CD4-positive, CD25-positive, alpha-beta regulatory T cell (primary cell): ENCODE data around the gene GOLGA1. TPM values are rescaled to one million over a fixed set of nuclear protein-coding genes. Genes with fewer than 3 reads are reported as not detected.

Experiments
- ATAC-seq, 2 donors: fragments of 150-1000 bp; cut with Tn5 transposase; one replicate each; pipeline ENCODE4 v1.10.0; 2021; ENCODE audit warnings: low read depth in 2 of 2, moderate number of reproducible peaks in 2 of 2, moderate library complexity in 1 of 2
- DNase-seq, 3 donors: peaks; one replicate each; pipeline versions ENCODE4 v3.0.0 to v3.0.0-alpha.2; 2012 to 2022; ENCODE audit warnings: mixed read lengths in 1 of 3
- H3K27ac ChIP-seq: one replicate; pipeline ENCODE4 v1.7.0; 2013; ENCODE audit warnings: mild to moderate bottlenecking, low read length; ENCODE audit not compliant: insufficient read depth, poor library complexity, severe bottlenecking
- H3K27me3 ChIP-seq: one replicate; pipeline ENCODE4 v1.7.0; 2013; ENCODE audit warnings: low read length; ENCODE audit not compliant: control insufficient read depth, insufficient read depth
- H3K36me3 ChIP-seq: one replicate; pipeline ENCODE4 v1.7.0; 2013; ENCODE audit warnings: mild to moderate bottlenecking, low read length, moderate library complexity; ENCODE audit not compliant: control insufficient read depth, insufficient read depth
- H3K4me1 ChIP-seq: 2 replicates; pipeline ENCODE4 v1.7.0; 2013; ENCODE audit warnings: mild to moderate bottlenecking, low read length; ENCODE audit not compliant: insufficient read depth, control insufficient read depth, poor library complexity, severe bottlenecking
- H3K4me3 ChIP-seq: one replicate; pipeline ENCODE4 v1.7.0; 2013; ENCODE audit warnings: low read depth, mild to moderate bottlenecking, low read length, moderate library complexity
- H3K9me3 ChIP-seq, 2 experiments: 1 replicate in 1 of 2; 2 replicates in 1 of 2; pipeline ENCODE4 v1.7.0; 2013; ENCODE audit warnings: low read length in 2 of 2, mild to moderate bottlenecking in 1 of 2, moderate library complexity in 1 of 2; ENCODE audit not compliant: control insufficient read depth in 2 of 2
- H3K27ac Mint-ChIP-seq, 3 donors: one replicate each; pipeline ENCODE4 v1.8.0; 2020 to 2022; ENCODE audit warnings: mild to moderate bottlenecking in 3 of 3, mixed read lengths in 3 of 3, moderate library complexity in 2 of 3
- H3K27me3 Mint-ChIP-seq: one replicate; pipeline ENCODE4 v1.8.0; 2022; ENCODE audit warnings: mild to moderate bottlenecking, mixed read lengths
- H3K36me3 Mint-ChIP-seq: one replicate; pipeline ENCODE4 v1.8.0; 2020; ENCODE audit warnings: mixed read lengths
- H3K4me1 Mint-ChIP-seq, 4 donors: one replicate each; pipeline ENCODE4 v1.8.0; 2020 to 2022; ENCODE audit warnings: mixed read lengths in 4 of 4, mild to moderate bottlenecking in 1 of 4
- H3K4me3 Mint-ChIP-seq, 4 donors: one replicate each; pipeline ENCODE4 v1.8.0; 2020 to 2022; ENCODE audit warnings: mild to moderate bottlenecking in 4 of 4, mixed read lengths in 4 of 4, moderate library complexity in 3 of 4
- H3K9me3 Mint-ChIP-seq, 7 donors: one replicate each; pipeline ENCODE4 v1.8.0; 2020 to 2022; ENCODE audit warnings: mixed read lengths in 7 of 7, mild to moderate bottlenecking in 3 of 7, moderate library complexity in 2 of 7
- polyA plus RNA-seq, 4 donors: library from polyadenylated mRNA; unstranded; fragments of 300-500 nt; fragmentation: Illumina TruSeq; gene quantifications; one replicate each; pipeline ENCODE4 v1.2.3, GENCODE V29; 2021
- total RNA-seq: library from RNA; stranded (reverse); gene quantifications from one replicate; pipeline ENCODE4 v1.2.3, GENCODE V29; 2022

The GOLGA1 gene, protein sequence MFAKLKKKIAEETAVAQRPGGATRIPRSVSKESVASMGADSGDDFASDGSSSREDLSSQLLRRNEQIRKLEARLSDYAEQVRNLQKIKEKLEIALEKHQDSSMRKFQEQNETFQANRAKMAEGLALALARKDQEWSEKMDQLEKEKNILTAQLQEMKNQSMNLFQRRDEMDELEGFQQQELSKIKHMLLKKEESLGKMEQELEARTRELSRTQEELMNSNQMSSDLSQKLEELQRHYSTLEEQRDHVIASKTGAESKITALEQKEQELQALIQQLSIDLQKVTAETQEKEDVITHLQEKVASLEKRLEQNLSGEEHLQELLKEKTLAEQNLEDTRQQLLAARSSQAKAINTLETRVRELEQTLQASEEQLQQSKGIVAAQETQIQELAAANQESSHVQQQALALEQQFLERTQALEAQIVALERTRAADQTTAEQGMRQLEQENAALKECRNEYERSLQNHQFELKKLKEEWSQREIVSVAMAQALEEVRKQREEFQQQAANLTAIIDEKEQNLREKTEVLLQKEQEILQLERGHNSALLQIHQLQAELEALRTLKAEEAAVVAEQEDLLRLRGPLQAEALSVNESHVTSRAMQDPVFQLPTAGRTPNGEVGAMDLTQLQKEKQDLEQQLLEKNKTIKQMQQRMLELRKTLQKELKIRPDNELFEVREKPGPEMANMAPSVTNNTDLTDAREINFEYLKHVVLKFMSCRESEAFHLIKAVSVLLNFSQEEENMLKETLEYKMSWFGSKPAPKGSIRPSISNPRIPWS
- total RNA-seq (29.1 TPM), polyA plus RNA-seq (1 to 10 TPM; 4.8 to 7.5 (median 6.3) TPM)

DNA sequence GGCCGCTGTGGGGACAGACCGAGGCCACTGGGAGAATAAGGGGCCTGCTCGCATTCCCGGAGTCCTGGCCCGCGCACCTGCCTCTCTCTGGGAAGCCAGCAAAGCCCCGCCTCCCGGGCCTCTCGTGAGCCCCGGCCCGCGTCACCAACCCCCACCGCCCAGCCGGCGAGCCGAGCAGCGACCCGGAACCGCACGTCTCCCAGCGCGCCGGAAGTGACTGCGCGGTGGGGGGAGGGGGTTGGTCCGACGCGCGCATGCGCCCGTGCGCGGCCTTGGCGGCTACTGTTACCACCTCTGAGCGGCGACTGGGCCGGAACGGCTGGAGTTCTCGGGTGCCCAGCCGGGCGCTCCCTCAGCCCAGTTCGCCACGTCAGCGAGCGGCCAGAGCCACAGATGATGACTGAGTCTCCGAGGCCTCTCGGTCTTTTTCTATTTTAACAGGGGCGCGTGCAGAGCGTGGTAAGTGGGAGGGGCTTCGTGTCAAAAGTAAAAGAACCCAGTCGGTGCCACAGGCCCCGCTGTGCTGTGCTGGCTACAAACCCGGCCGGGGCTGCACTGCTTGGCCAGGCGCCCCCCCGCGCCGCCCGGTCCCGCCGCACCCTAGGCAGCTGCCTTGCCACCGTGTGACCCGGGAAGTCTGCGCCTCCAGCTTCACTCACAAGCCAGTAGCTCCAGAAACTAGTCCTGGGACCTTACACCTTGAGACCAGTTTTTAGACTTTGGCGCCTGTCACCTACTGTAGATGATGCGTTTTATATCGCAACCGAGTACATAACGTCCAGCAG, at the start of gene GOLGA1:
Gene GOLGA1, minus strand, starts transcription at position 190 of the 785 bp plus-strand sequence. CDS start 2,372 bp downstream, outside the sequence.
- DNase-seq (peak; percentile 93 to 95 (median 95)), ATAC-seq (peak; percentile 85 to 88)
- no peaks in the 10 kb centered on the region for H3K9me3 Mint-ChIP-seq
- Histone ChIP-seq H3K4me3 (peak within 1 kb of the TSS; percentile 90), H3K27me3 (no peaks in the 10 kb centered on the region), H3K4me1 (peaks cover 19% of the 10 kb centered on the region), H3K36me3 (peaks cover 10% of the 10 kb centered on the region), H3K27ac (peak within 1 kb of the TSS; percentile 95), H3K9me3 (no peaks in the 10 kb centered on the region)
- peak within 1 kb of the TSS; percentile 92 to 98 (median 96) for H3K27ac Mint-ChIP-seq
- no peaks in the 10 kb centered on the region for H3K27me3 Mint-ChIP-seq
- peak within 1 kb of the TSS; percentile 91 to 97 (median 96) for H3K4me3 Mint-ChIP-seq
- H3K36me3 Mint-ChIP-seq: peaks cover 3% of the 10 kb centered on the region
- H3K4me1 Mint-ChIP-seq: peaks cover 18 to 43% (median 33%) of the 10 kb centered on the region in 4 donors

DNA sequence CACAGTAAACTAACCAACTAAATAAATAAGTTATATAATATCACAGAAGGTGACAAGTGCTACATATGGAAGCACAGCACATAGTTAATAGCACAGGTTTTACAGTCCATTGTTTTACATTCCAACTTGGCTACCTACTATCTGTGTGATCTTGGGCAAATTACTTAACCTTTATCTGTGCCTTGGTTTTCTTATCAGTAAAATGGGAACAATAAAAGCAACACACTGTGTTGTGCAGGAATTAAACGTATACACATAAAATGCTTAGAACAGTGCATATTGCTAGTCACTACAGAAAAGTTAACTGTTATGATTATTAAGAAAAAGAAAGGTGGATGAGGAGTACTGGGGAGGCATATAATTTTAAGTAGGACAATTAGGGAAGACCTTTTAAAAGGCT, 42.8 kb upstream of the GOLGA1 start:
- H3K4me3 ChIP-seq: no peak overlapping the region
- no peak overlapping the region for H3K27ac ChIP-seq
- H3K27me3 Mint-ChIP-seq: no peaks in the 10 kb centered on the region
- H3K9me3 ChIP-seq: no peaks in the 10 kb centered on the region
- H3K4me3 Mint-ChIP-seq: no peak overlapping the region
- peaks cover 25% of the 10 kb centered on the region for H3K36me3 ChIP-seq
- ATAC-seq (no peak), DNase-seq (no peak)
- peak overlapping the region in 1 of 3 donors; percentile 24 for H3K27ac Mint-ChIP-seq
- no peaks in the 10 kb centered on the region for H3K4me1 ChIP-seq
- H3K27me3 ChIP-seq: no peaks in the 10 kb centered on the region
- H3K9me3 Mint-ChIP-seq: no peaks in the 10 kb centered on the region
- peaks cover 0 to 5% (median 0%) of the 10 kb centered on the region in 4 donors for H3K4me1 Mint-ChIP-seq
- H3K36me3 Mint-ChIP-seq: peaks cover 26% of the 10 kb centered on the region

DNA sequence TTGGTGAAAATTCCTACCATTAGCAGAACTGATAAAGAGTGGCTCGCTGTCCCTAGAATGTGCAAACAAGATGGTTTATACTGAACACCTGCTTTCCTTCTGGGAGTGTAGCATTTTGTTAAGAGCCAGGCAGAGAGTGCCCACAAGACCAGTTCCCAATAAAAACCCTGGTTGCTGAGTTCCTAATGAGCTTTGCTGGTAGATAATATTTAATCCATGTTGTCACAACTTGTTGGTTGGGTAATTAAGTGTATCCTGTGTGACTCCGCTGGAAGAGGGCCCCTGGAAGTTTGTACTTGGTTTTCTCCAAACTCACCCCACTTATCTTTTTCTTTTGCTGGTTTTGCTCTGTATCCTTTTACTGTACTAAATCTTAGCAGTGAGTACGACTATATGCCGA, 39.5 kb upstream of the GOLGA1 start:
- DNase-seq: no peak
- no peaks in the 10 kb centered on the region for H3K27me3 ChIP-seq
- H3K36me3 Mint-ChIP-seq: peaks cover 26% of the 10 kb centered on the region
- no peaks in the 10 kb centered on the region for H3K4me1 ChIP-seq
- no peak overlapping the region for H3K4me3 Mint-ChIP-seq
- no peak for ATAC-seq
- no peak overlapping the region for H3K27ac ChIP-seq
- H3K9me3 Mint-ChIP-seq: no peaks in the 10 kb centered on the region
- peaks cover 28% of the 10 kb centered on the region for H3K36me3 ChIP-seq
- no peak overlapping the region for H3K4me3 ChIP-seq
- peaks cover 0 to 4% (median 0%) of the 10 kb centered on the region in 4 donors for H3K4me1 Mint-ChIP-seq
- no peaks in the 10 kb centered on the region for H3K9me3 ChIP-seq
- H3K27ac Mint-ChIP-seq: no peak overlapping the region
- no peaks in the 10 kb centered on the region for H3K27me3 Mint-ChIP-seq

DNA sequence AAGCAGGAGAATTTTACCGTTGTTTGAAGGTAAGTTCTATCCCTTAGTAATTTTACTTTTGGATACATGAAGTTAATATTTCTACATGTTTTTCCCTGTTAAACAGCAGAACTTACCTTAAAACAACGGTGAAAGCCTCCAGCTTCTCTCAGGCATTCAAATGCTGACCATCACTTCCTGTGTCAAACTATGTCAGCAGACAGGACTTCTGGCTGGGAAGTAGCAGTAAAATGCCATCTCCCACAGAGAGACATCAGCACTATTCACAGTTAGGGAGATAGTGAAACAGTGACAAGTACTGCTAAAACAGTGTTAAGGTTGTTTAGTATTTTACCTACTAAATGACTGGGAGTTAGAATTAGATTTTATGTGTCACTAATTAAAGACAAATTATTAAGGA, 34.2 kb upstream of the GOLGA1 start:
- DNase-seq (no peak), ATAC-seq (no peak)
- no peaks in the 10 kb centered on the region for H3K4me1 ChIP-seq
- H3K4me3 ChIP-seq: no peak overlapping the region
- Mint-ChIP-seq H3K9me3 (no peaks in the 10 kb centered on the region), H3K4me3 (no peak overlapping the region), H3K27me3 (no peaks in the 10 kb centered on the region), H3K4me1 (peaks cover 0 to 4% (median 2%) of the 10 kb centered on the region in 4 donors), H3K27ac (peak overlapping the region in 1 of 3 donors; percentile 8), H3K36me3 (peaks cover 27% of the 10 kb centered on the region)
- H3K27me3 ChIP-seq: no peaks in the 10 kb centered on the region
- H3K27ac ChIP-seq: no peak overlapping the region
- H3K36me3 ChIP-seq: peaks cover 19% of the 10 kb centered on the region
- H3K9me3 ChIP-seq: no peaks in the 10 kb centered on the region

DNA sequence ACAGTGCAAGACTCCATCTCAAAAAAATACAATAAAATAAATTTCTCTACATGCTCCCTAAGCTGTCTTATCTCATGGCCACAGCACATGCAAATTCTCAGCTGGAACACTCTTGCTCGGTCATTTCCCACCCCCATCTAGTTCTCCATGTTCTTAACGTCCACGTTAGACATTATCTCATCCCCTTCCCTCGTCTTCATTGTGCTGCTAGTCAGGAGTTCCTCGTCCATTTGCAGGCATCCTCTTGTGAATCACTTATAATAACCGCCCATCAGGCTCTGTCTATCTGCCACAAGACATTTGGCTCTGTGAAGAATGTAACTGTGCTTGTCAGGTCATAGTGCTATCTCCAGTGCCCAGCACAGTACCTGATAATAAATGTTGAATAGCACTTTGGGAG, 32.9 kb upstream of the GOLGA1 start:
- peak overlapping the region in 1 of 3 donors; percentile 26 for H3K27ac Mint-ChIP-seq
- Histone ChIP-seq H3K4me3 (no peak overlapping the region), H3K36me3 (peaks cover 21% of the 10 kb centered on the region), H3K9me3 (no peaks in the 10 kb centered on the region), H3K27ac (no peak overlapping the region), H3K27me3 (no peaks in the 10 kb centered on the region), H3K4me1 (no peaks in the 10 kb centered on the region)
- H3K36me3 Mint-ChIP-seq: peaks cover 30% of the 10 kb centered on the region
- peaks cover 0 to 4% (median 2%) of the 10 kb centered on the region in 4 donors for H3K4me1 Mint-ChIP-seq
- H3K4me3 Mint-ChIP-seq: no peak overlapping the region
- no peak for ATAC-seq
- no peaks in the 10 kb centered on the region for H3K27me3 Mint-ChIP-seq
- H3K9me3 Mint-ChIP-seq: no peaks in the 10 kb centered on the region
- no peak for DNase-seq

DNA sequence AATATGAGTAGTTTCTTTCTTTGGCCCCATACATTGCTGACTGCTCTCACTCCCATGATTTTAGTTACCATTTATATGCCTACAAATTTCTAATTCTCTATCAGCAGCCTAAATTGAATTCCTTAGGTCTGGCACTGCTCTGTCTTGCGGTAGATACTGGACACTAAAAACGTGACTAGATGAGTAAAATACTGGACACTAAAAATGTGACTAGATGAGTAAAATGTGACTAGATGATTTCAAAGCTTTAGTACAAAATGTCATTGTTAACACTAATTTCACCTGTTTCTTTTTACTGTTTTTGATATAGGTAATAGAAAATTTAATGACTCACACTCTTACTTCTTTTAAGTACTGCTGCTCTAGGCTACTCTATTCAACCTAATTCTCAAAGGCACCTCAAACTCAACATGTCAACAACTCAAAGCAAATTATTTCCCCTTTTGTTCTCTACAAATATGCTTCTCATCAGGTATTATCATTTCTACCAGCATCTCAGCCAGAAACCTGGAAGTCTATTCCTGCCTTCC, 31.4 kb upstream of the GOLGA1 start:
- Mint-ChIP-seq H3K27me3 (no peaks in the 10 kb centered on the region), H3K36me3 (peaks cover 41% of the 10 kb centered on the region), H3K4me1 (peaks cover 0 to 10% (median 8%) of the 10 kb centered on the region in 4 donors), H3K9me3 (no peaks in the 10 kb centered on the region), H3K27ac (peak overlapping the region; percentile 15 to 52 (median 16)), H3K4me3 (no peak overlapping the region)
- Histone ChIP-seq H3K4me3 (no peak overlapping the region), H3K4me1 (no peaks in the 10 kb centered on the region), H3K9me3 (no peaks in the 10 kb centered on the region), H3K27me3 (no peaks in the 10 kb centered on the region), H3K36me3 (peaks cover 21% of the 10 kb centered on the region), H3K27ac (no peak overlapping the region)
- DNase-seq (no peak), ATAC-seq (no peak)

DNA sequence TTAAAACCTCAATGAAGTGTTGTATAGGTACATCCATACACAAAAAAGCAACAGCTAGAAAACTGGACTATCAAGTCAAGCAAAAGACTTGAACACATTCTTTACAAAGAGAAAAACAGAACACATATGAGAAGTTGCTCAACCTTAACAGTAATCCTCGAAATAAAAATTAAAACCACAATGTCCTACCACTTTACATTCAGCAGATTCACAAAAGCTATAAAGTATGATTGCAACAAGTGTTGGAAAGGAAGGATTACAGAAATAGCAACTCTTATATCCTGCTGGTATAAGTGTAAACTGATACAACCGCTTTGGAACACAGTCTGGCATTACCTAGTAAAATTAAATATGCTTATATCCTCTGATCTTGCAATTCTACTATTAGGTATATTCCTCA, 28.5 kb upstream of the GOLGA1 start:
- Histone ChIP-seq H3K27me3 (no peaks in the 10 kb centered on the region), H3K4me1 (peaks cover 24% of the 10 kb centered on the region), H3K4me3 (no peak overlapping the region), H3K9me3 (no peaks in the 10 kb centered on the region), H3K36me3 (peaks cover 13% of the 10 kb centered on the region), H3K27ac (peak overlapping the region; percentile 15)
- peaks cover 35% of the 10 kb centered on the region for H3K36me3 Mint-ChIP-seq
- peaks cover 12 to 36% (median 25%) of the 10 kb centered on the region in 4 donors for H3K4me1 Mint-ChIP-seq
- DNase-seq (no peak), ATAC-seq (no peak)
- H3K9me3 Mint-ChIP-seq: no peaks in the 10 kb centered on the region
- no peak overlapping the region for H3K27ac Mint-ChIP-seq
- no peaks in the 10 kb centered on the region for H3K27me3 Mint-ChIP-seq
- no peak overlapping the region for H3K4me3 Mint-ChIP-seq
